C4-2B (cell line): ENCODE measurements around the gene TMEM272.

Source experiments
- ZFX ChIP-seq: fragments of 450-650 bp; IDR thresholded peaks from 2 replicates; pipeline ENCODE4 v1.6.1; 2017
- TF ChIP-seq, protein P1 (sequence below): fragments of 450-650 bp; conservative IDR thresholded peaks from 2 replicates; pipeline ENCODE4 v1.5.1; 2017; ENCODE audit warnings: mild to moderate bottlenecking

DNA sequence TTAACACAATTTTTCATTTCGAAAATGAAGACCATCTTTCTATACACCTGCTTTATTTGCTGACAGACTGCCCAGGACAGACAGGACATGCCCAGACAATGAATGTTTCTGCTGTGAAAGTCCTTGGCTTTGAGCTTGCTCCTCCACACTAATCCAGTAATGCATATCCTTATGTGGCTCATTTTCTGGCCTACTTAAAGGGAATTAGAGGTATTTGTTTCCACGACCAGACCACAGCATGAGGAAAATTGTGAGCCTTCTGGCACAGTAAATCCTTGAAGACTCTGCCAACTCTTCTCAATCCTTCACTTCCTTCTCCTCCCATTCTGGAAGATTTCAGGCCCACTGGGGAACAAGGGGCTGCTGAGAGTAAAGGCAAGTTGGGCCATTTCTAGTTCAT is 42.5 kb upstream of the TMEM272 start:
- TF ChIP-seq, protein P1, sequence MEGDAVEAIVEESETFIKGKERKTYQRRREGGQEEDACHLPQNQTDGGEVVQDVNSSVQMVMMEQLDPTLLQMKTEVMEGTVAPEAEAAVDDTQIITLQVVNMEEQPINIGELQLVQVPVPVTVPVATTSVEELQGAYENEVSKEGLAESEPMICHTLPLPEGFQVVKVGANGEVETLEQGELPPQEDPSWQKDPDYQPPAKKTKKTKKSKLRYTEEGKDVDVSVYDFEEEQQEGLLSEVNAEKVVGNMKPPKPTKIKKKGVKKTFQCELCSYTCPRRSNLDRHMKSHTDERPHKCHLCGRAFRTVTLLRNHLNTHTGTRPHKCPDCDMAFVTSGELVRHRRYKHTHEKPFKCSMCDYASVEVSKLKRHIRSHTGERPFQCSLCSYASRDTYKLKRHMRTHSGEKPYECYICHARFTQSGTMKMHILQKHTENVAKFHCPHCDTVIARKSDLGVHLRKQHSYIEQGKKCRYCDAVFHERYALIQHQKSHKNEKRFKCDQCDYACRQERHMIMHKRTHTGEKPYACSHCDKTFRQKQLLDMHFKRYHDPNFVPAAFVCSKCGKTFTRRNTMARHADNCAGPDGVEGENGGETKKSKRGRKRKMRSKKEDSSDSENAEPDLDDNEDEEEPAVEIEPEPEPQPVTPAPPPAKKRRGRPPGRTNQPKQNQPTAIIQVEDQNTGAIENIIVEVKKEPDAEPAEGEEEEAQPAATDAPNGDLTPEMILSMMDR: no peak
- no peak for TF ChIP-seq ZFX
